Peyer's patch (tissue), 4 donors: ENCODE data around the gene SOD1.

ENCODE experiments used
- POLR2A ChIP-seq, 2 donors: fragments of 450-650 bp; IDR thresholded peaks; one replicate each; pipeline ENCODE4 v1.5.1; 2017; ENCODE audit warnings: antibody characterized with exemption in 2 of 2, mild to moderate bottlenecking in 2 of 2, moderate library complexity in 2 of 2
- TF ChIP-seq, protein P1 (sequence below), 6 experiments: fragments of 450-650 bp in 4 of 6; fragments of 200-600 bp in 2 of 6; sonication (generic) in 1 of 6; IDR thresholded peaks; one replicate each; pipeline ENCODE4 v1.5.1; 2017 to 2019; ENCODE audit warnings: antibody characterized with exemption in 6 of 6, mild to moderate bottlenecking in 3 of 6, moderate library complexity in 1 of 6

DNA sequence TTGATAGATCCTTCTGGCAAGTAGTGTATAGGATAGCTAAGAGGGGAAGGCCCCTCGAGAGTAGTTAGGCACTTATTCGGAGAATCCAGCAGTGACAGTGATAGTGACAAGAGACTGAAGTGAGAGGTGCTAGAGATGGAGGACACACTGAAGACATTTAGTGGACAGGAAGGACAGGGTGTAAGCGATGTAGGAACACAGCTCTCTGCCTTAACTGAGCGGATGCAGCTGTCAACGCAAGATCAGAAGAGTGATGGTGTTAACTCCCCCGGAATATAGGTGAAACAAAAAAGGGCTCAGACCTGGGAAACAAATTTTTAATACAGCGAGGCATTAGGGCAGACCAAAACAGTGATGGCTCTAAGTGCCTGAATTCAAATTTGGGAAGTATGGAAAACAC is 15.8 kb downstream of the SOD1 start:
- no peak for TF ChIP-seq POLR2A (IDR thresholded peaks at IDR 0.05)
- TF ChIP-seq, protein P1, sequence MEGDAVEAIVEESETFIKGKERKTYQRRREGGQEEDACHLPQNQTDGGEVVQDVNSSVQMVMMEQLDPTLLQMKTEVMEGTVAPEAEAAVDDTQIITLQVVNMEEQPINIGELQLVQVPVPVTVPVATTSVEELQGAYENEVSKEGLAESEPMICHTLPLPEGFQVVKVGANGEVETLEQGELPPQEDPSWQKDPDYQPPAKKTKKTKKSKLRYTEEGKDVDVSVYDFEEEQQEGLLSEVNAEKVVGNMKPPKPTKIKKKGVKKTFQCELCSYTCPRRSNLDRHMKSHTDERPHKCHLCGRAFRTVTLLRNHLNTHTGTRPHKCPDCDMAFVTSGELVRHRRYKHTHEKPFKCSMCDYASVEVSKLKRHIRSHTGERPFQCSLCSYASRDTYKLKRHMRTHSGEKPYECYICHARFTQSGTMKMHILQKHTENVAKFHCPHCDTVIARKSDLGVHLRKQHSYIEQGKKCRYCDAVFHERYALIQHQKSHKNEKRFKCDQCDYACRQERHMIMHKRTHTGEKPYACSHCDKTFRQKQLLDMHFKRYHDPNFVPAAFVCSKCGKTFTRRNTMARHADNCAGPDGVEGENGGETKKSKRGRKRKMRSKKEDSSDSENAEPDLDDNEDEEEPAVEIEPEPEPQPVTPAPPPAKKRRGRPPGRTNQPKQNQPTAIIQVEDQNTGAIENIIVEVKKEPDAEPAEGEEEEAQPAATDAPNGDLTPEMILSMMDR (IDR thresholded peaks at IDR 0.05) = no peak
